Measurements from ENCODE around the gene SLC16A9. TPM values are rescaled to one million over a fixed set of nuclear protein-coding genes. Genes with fewer than 3 reads are reported as not detected.

Gene SLC16A9
- total RNA-seq, 1 experiment from 2014 or later: 5.9 TPM

GRCh38 chr10:59750155-59750945, 40.7 kb upstream of the SLC16A9 start:
- H3K27me3 ChIP-seq (ENCODE audit: insufficient read depth, low read length): 0 out of 2 replicates have a peak, but pooled peaks cover 9% of the 10 kb centered on the region
- POLR2A ChIA-PET: no interaction called here
- no peaks in the 10 kb centered on the region for H3K36me3 ChIP-seq (ENCODE audit: control insufficient read depth in 1 of 2, insufficient read depth in 2 of 2, low read length in 2 of 2)
- DNase-seq (ENCODE audit: low read depth, low spot score) (no peak), ATAC-seq (no peak)
- TF ChIP-seq ZNF274 (IDR thresholded peaks at IDR 0.05; ENCODE audit: low read depth, low read length) (no peak), ZBTB33 (IDR thresholded peaks at IDR 0.05; ENCODE audit: extremely low read depth, insufficient replicate concordance, low read length) (no peak), CBX3 (IDR thresholded peaks at IDR 0.05; ENCODE audit: low read depth) (no peak), RAD21 (IDR thresholded peaks at IDR 0.05; ENCODE audit: low read depth) (no peak), POLR2AphosphoS5 (IDR thresholded peaks at IDR 0.05; ENCODE audit: low read depth, low read length) (no peak), ATF3 (IDR thresholded peaks at IDR 0.05) (no peak), POLR2A (IDR thresholded peaks at IDR 0.05; ENCODE audit: borderline replicate concordance, extremely low read depth, insufficient read depth, insufficient read length) (no peak), ELF1 (IDR thresholded peaks at IDR 0.05; ENCODE audit: borderline replicate concordance, low read depth) (no peak), SRF (IDR thresholded peaks at IDR 0.05; ENCODE audit: low read depth) (no peak), SIN3A (IDR thresholded peaks at IDR 0.05; ENCODE audit: low read depth) (no peak), FOSL1 (IDR thresholded peaks at IDR 0.05; ENCODE audit: low read depth) (no peak), ZFX (IDR thresholded peaks at IDR 0.05) (no peak), CEBPB (IDR thresholded peaks at IDR 0.05; ENCODE audit: low read depth) (no peak), YY1 (IDR thresholded peaks at IDR 0.05; ENCODE audit: extremely low read depth, insufficient replicate concordance, low read depth, low read length) (no peak), EGR1 (IDR thresholded peaks at IDR 0.05; ENCODE audit: low read depth) (no peak)
- TF ChIP-seq, protein P1, sequence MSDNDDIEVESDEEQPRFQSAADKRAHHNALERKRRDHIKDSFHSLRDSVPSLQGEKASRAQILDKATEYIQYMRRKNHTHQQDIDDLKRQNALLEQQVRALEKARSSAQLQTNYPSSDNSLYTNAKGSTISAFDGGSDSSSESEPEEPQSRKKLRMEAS (IDR thresholded peaks at IDR 0.05): no peak
- H3K4me3 ChIP-seq (replicated peaks in 1 of 2; ENCODE audit: low read depth in 1 of 2, low read length in 2 of 2): no peak overlapping the region
- H3K4me2 ChIP-seq (ENCODE audit: low read length): no peak overlapping the region
- RAD21 ChIA-PET (ENCODE audit: low non-redundant PET in 1 of 2, low total read pairs in 2 of 2, uncharacterized antibody in 2 of 2, unreplicated experiment in 2 of 2): no interaction called here
- H3K9me3 ChIP-seq (ENCODE audit: control insufficient read depth in 1 of 2, insufficient read depth in 1 of 2, low read depth in 1 of 2, low read length in 2 of 2): no peaks in the 10 kb centered on the region
- CTCF ChIA-PET: no interaction called here
- no peaks in the 10 kb centered on the region for H4K20me1 ChIP-seq (ENCODE audit: insufficient read depth)
- no TSS peak for BruUV-seq (replicated peaks)
- no peak overlapping the region for H3K27ac ChIP-seq (ENCODE audit: low read depth, low read length)
- H2AFZ ChIP-seq (ENCODE audit: low read depth, low read length, poor library complexity, severe bottlenecking): no peak overlapping the region
- H3K9me2 ChIP-seq (ENCODE audit: insufficient read depth): no peaks in the 10 kb centered on the region
- no peaks in the 10 kb centered on the region for H3K79me2 ChIP-seq (ENCODE audit: insufficient read depth, low read length)
- intact Hi-C loops (cut with micrococcal nuclease): no loop called here
- no peak overlapping the region for H3K9ac ChIP-seq (ENCODE audit: low read length)
- H3K4me1 ChIP-seq (ENCODE audit: control insufficient read depth in 1 of 2, insufficient read depth in 2 of 2, low read length in 2 of 2): no peaks in the 10 kb centered on the region
